Epithelial cell of esophagus (primary cell): Measurements from ENCODE around the gene SERPINA9.
"Not testable (repeated sequence)": the region's sequence is repeated elsewhere in the genome, so short reads cannot be mapped to it uniquely, and the experiment has no call there.

Experiments used
- DNase-seq: peaks from one replicate; pipeline ENCODE4 v3.0.0; 2010; ENCODE audit warnings: low read depth
- H3K4me3 ChIP-seq: 2 replicates; pipeline ENCODE4 v1.5.1; 2011; ENCODE audit warnings: mild to moderate bottlenecking, low read length, control low read depth
- TF ChIP-seq, protein P1 (sequence below): IDR thresholded peaks from 2 replicates; pipeline ENCODE4 v1.5.1; 2011; ENCODE audit warnings: low read depth, mild to moderate bottlenecking, low read length, control low read depth, inconsistent platforms; ENCODE audit not compliant: insufficient read depth; ENCODE audit errors: missing control alignments

Gene SERPINA9

DNA sequence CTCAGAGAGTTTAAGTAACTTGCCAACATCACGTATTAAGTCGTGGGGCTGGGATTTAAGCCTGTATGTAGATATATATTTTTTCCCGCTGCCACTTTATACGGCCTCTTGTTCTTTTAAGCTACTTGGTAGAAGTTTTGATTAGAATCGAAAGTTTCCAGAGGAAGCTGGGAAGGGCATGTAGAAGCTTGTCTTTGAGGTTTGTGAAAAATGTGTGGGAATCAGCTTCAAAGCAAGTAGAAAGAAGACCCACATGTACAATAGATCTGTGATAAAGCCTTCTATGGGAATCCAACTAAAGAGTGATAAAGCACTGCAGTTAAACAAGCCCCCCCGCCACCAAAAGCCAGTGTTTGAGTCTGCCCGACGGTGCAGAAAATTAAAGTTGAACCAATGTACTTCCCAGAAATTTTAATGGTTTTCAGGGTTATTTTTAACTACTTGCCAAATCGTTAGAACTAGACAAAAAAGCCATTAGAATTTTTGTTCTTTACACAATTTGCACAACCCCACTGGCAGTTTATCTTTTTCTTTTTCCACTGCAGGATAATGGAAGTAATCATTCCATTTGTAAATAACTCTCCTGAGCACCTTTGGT lies 48.9 kb downstream of the SERPINA9 start:
- TF ChIP-seq, protein P1, sequence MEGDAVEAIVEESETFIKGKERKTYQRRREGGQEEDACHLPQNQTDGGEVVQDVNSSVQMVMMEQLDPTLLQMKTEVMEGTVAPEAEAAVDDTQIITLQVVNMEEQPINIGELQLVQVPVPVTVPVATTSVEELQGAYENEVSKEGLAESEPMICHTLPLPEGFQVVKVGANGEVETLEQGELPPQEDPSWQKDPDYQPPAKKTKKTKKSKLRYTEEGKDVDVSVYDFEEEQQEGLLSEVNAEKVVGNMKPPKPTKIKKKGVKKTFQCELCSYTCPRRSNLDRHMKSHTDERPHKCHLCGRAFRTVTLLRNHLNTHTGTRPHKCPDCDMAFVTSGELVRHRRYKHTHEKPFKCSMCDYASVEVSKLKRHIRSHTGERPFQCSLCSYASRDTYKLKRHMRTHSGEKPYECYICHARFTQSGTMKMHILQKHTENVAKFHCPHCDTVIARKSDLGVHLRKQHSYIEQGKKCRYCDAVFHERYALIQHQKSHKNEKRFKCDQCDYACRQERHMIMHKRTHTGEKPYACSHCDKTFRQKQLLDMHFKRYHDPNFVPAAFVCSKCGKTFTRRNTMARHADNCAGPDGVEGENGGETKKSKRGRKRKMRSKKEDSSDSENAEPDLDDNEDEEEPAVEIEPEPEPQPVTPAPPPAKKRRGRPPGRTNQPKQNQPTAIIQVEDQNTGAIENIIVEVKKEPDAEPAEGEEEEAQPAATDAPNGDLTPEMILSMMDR, result no peak
- no peak overlapping the region for H3K4me3 ChIP-seq
- DNase-seq, result peak; percentile 62

GRCh38 chr14:94426526-94426925 lies 49.5 kb downstream of the SERPINA9 start:
- peak; percentile 74 for DNase-seq
- TF ChIP-seq, protein P1, result no peak
- no peak overlapping the region for H3K4me3 ChIP-seq

- no peak for DNase-seq
- TF ChIP-seq, protein P1, result no peak
- no peak overlapping the region for H3K4me3 ChIP-seq
These were observed 51.6 kb downstream of the SERPINA9 start for GRCh38 chr14:94424371-94424770.

DNA sequence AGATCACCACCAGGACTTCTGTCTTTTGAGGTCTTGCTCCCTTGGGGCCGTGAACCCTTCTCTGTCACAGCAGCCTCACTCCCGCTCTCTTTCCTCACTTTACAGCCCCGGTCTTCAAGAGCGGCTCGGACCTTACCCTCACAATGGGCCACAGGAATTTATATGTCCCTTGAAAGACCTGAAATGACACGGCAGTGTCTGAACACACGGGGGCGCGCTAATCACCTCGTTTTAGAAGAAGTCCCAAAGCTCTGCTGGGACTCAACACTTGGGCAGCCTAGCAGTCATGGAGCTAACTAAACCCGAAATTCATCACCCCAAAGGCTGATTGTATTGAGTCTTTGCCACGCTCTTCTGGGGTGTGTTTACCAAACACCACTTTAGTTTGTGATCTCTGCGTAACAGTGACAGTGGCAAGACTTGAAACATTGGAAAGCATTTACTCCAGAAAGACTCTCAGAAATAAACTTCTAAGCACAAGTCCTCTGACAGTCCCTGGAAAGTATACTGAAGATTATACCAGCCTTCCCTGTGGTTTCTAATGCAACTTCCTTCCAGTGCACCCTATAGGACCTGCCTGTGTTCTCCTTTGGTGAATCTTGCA lies 52.4 kb downstream of the SERPINA9 start:
- DNase-seq, result peak; percentile 80
- TF ChIP-seq, protein P1, result peak; percentile 75
- H3K4me3 ChIP-seq, result no peak overlapping the region

DNA sequence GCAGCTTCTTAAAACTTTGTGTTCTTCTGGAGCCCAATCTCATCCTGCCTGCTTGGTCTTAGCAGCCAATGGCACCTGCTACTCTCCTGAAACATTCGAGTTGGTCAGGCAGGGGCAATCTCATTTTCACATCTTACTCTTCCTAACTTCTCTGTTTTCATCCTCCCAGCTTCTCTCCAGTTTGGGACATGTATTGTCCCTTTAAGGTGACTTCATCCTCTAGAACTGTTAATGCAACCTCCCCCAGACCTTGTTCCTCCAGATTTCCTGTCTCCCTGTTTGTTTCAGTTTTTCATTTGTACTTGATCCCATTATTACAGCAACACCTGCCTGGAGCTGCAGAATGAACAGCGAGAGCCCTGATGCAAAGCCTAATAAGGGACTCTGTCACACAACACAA lies 54.7 kb downstream of the SERPINA9 start:
- DNase-seq, result no peak
- no peak overlapping the region for H3K4me3 ChIP-seq
- TF ChIP-seq, protein P1, result no peak

DNA sequence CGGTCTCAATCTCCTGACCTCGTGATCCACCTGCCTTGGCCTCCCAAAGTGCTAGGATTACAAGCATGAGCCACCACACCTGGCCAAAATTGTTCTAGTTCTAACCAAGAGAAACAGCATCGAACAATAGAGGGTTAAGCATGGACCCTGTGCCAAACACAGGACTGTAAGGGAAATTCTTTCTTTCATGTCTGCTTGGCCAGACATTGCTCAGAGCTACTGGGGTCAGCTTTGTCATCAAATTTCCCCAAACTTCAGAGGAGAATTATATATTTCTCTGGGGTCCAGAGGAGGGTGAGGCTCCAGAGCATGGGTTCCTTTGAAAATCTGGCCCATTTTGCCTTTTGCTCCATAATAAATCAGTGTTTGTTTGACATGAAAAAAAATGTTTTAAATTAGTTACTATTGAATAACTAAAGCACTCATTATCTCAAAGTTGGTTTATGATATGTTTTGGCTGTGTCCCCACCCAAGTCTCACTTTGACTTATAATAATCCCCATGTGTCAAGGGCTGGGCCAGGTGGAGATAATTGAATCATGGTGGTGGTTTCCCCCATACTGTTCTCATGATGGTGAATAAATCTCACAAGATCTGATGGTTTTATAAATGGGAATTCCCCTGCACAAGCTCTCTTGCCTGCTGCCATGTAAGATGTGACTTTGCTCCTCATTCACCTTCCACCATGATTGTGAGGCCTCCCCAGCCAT lies 58.3 kb downstream of the SERPINA9 start:
- not testable (repeated sequence) for DNase-seq

More for the DNA sequence above, 58.3 kb downstream of the SERPINA9 start:
- H3K4me3 ChIP-seq, result not testable (repeated sequence)
